IPS-15b (cell line): Measurements from ENCODE around the gene PSMD13.
A peak's percentile ranks its signal among the peaks of the same experiment; 100 is the strongest.
"Not testable (repeated sequence)": the region's sequence is repeated elsewhere in the genome, so short reads cannot be mapped to it uniquely, and the experiment has no call there.

ENCODE experiments used
- H3K27me3 ChIP-seq: one replicate; pipeline ENCODE4 v1.6.1; 2013; ENCODE audit warnings: low read length; ENCODE audit not compliant: control insufficient read depth, insufficient read depth
- H3K36me3 ChIP-seq: one replicate; pipeline ENCODE4 v1.6.1; 2013; ENCODE audit warnings: low read length; ENCODE audit not compliant: control insufficient read depth, insufficient read depth
- H3K4me1 ChIP-seq: one replicate; pipeline ENCODE4 v1.6.1; 2013; ENCODE audit warnings: mild to moderate bottlenecking, low read length; ENCODE audit not compliant: control insufficient read depth, insufficient read depth
- H3K4me3 ChIP-seq: one replicate; pipeline ENCODE4 v1.5.1; 2013; ENCODE audit warnings: low read depth, low read length
- H3K9ac ChIP-seq: one replicate; pipeline ENCODE4 v1.6.1; 2013; ENCODE audit warnings: low read depth, mild to moderate bottlenecking, low read length
- H3K9me3 ChIP-seq: one replicate; pipeline ENCODE4 v1.6.1; 2013; ENCODE audit warnings: mild to moderate bottlenecking, low read length; ENCODE audit not compliant: control insufficient read depth, insufficient read depth

Gene PSMD13

GRCh38 chr11:236774-237767 is at the start of gene PSMD13:
PSMD13 (plus strand) TSS chr11:236976; CDS start chr11:237050, 74 bp downstream.
- H3K9me3 ChIP-seq: no peaks in the 10 kb centered on the region
- peak within 1 kb of the TSS; percentile 91 for H3K9ac ChIP-seq
- no peaks in the 10 kb centered on the region for H3K27me3 ChIP-seq
- peaks cover 3% of the 10 kb centered on the region for H3K36me3 ChIP-seq
- no peaks in the 10 kb centered on the region for H3K4me1 ChIP-seq
- H3K4me3 ChIP-seq: peak within 1 kb of the TSS; percentile 97

GRCh38 chr11:189200-189783 is 47.5 kb upstream of the PSMD13 start:
- H3K4me3 ChIP-seq, H3K27me3 ChIP-seq: not testable (repeated sequence)

GRCh38 chr11:189843-190311 is 46.9 kb upstream of the PSMD13 start:
- H3K9ac ChIP-seq, H3K27me3 ChIP-seq, H3K36me3 ChIP-seq: not testable (repeated sequence)

More at GRCh38 chr11:189200-189783, 47.5 kb upstream of the PSMD13 start:
- H3K9ac ChIP-seq, H3K9me3 ChIP-seq, H3K4me1 ChIP-seq, H3K36me3 ChIP-seq: not testable (repeated sequence)

GRCh38 chr11:190546-190945 is 46.2 kb upstream of the PSMD13 start:
- not testable (repeated sequence) for H3K9me3 ChIP-seq, H3K4me1 ChIP-seq, H3K36me3 ChIP-seq, H3K4me3 ChIP-seq, H3K27me3 ChIP-seq, H3K9ac ChIP-seq

More at GRCh38 chr11:189843-190311, 46.9 kb upstream of the PSMD13 start:
- H3K4me1 ChIP-seq, H3K4me3 ChIP-seq, H3K9me3 ChIP-seq: not testable (repeated sequence)

GRCh38 chr11:191490-192478 is 45.0 kb upstream of the PSMD13 start:
- not testable (repeated sequence) for H3K9me3 ChIP-seq

GRCh38 chr11:192674-193128 is 44.1 kb upstream of the PSMD13 start, which contains the start of gene SCGB1C1:
SCGB1C1 (plus strand) TSS chr11:193078; CDS start chr11:193100, 22 bp downstream.
- not testable (repeated sequence) for H3K36me3 ChIP-seq, H3K4me1 ChIP-seq, H3K27me3 ChIP-seq, H3K4me3 ChIP-seq, H3K9ac ChIP-seq, H3K9me3 ChIP-seq

More at GRCh38 chr11:191490-192478, 45.0 kb upstream of the PSMD13 start:
- H3K4me1 ChIP-seq, H3K36me3 ChIP-seq, H3K27me3 ChIP-seq, H3K4me3 ChIP-seq, H3K9ac ChIP-seq: not testable (repeated sequence)

- H3K4me1 ChIP-seq, H3K36me3 ChIP-seq, H3K9me3 ChIP-seq, H3K27me3 ChIP-seq, H3K4me3 ChIP-seq, H3K9ac ChIP-seq: not testable (repeated sequence)
These were observed 43.3 kb upstream of the PSMD13 start for GRCh38 chr11:193481-193880.

GRCh38 chr11:196786-197731 is 39.7 kb upstream of the PSMD13 start:
- Histone ChIP-seq H3K9me3 (no peaks in the 10 kb centered on the region), H3K9ac (no peak overlapping the region), H3K4me3 (no peak overlapping the region), H3K4me1 (no peaks in the 10 kb centered on the region), H3K27me3 (no peaks in the 10 kb centered on the region), H3K36me3 (peaks cover 2% of the 10 kb centered on the region)

GRCh38 chr11:197741-198235 is 39.0 kb upstream of the PSMD13 start:
- Histone ChIP-seq H3K9me3 (no peaks in the 10 kb centered on the region), H3K4me1 (no peaks in the 10 kb centered on the region), H3K4me3 (no peak overlapping the region), H3K36me3 (peaks cover 2% of the 10 kb centered on the region), H3K27me3 (no peaks in the 10 kb centered on the region), H3K9ac (no peak overlapping the region)

- H3K4me3 ChIP-seq: no peak overlapping the region
- H3K4me1 ChIP-seq: no peaks in the 10 kb centered on the region
- H3K9ac ChIP-seq: no peak overlapping the region
- H3K9me3 ChIP-seq: no peaks in the 10 kb centered on the region
- H3K27me3 ChIP-seq: no peaks in the 10 kb centered on the region
- H3K36me3 ChIP-seq: peaks cover 2% of the 10 kb centered on the region
These were observed 38.5 kb upstream of the PSMD13 start for GRCh38 chr11:198236-198806.
